NCI-H1417 (cell line): ENCODE measurements around the gene KCNJ10.

Source experiments
- DNase-seq, 3 experiments: peaks; one replicate each; lab custom pipeline; 2025; lab: John Stamatoyannopoulos, UW

The KCNJ10 gene

GRCh38 chr1:160084771-160085321 is 14.9 kb upstream of the KCNJ10 start:
- DNase-seq: no peak

- DNase-seq: peak in 1 of 3 experiments; percentile 93
Observed at GRCh38 chr1:160083968-160084770, 14.2 kb upstream of the KCNJ10 start.

- no peak for DNase-seq
Observed at GRCh38 chr1:160082926-160083325, 13.0 kb upstream of the KCNJ10 start.

- no peak for DNase-seq
Observed at GRCh38 chr1:160082487-160082886, 12.5 kb upstream of the KCNJ10 start.

GRCh38 chr1:160081261-160081936 is 11.4 kb upstream of the KCNJ10 start, which contains the start of gene KCNJ9:
KCNJ9 (plus strand) TSS chr1:160081538; CDS start chr1:160084031, 2,493 bp downstream.
- DNase-seq: peak in 2 of 3 experiments; percentile 45 to 81

DNA sequence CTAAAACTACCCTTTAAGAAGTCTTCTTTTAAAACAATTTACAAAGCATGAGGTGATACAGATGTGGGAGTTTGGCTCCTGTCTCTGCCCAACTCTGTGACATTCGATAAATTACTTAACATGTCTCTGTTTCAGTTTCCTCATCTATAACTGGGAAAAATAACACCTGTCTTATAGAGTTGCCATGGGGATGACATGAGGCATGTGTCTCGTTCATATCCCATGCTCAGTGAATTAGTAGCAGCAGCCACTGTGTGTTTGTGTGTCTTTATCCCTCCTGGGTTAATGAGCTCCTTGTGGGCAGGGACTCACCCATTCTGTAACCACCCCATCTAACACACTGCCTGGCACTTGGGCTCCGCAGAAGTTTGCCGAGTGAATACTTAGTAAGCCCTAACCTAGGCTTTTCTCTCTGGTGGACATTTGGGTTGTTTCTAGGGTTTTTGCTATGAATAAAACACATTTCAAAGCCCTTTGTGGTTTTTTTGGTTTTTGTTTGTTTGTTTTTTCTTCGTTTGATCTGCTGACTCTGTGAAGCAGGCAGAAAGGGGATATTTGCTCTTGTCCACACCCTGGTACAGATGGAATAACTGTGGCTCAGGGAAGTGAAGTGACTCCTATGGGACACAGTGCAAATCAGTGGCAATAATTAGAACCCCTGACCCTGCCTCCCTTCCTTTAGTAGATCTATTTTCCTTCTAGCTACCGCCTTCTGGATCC is 10.6 kb upstream of the KCNJ10 start:
- peak in 1 of 3 experiments; percentile 59 for DNase-seq

- no peak for DNase-seq
Observed at GRCh38 chr1:160079448-160079847, 9.5 kb upstream of the KCNJ10 start.

GRCh38 chr1:160078512-160079195 is 8.7 kb upstream of the KCNJ10 start:
- DNase-seq: peak in 2 of 3 experiments; percentile 30 to 43

GRCh38 chr1:160077486-160077885 is 7.5 kb upstream of the KCNJ10 start:
- no peak for DNase-seq

GRCh38 chr1:160076295-160076694 is 6.3 kb upstream of the KCNJ10 start:
- DNase-seq: no peak

DNA sequence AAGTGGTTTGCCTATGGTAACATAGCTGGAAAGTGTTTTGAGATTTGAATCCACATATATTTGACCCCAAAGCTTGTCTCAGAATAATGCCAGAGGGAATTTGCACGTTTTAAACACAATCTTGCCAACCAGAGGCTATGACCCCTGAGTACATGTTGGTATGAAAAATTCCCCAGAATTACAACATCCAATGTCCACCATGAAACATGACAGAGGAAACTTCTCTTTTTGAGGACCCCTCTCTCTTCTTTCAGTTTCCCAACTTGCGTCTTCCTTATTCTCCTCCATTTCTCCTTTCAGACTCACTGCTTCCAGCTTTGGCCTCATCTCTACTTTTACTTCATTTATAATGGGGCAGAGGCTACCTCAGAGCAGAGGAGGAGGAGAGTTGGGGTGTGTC is 5.9 kb upstream of the KCNJ10 start:
- DNase-seq: no peak

DNA sequence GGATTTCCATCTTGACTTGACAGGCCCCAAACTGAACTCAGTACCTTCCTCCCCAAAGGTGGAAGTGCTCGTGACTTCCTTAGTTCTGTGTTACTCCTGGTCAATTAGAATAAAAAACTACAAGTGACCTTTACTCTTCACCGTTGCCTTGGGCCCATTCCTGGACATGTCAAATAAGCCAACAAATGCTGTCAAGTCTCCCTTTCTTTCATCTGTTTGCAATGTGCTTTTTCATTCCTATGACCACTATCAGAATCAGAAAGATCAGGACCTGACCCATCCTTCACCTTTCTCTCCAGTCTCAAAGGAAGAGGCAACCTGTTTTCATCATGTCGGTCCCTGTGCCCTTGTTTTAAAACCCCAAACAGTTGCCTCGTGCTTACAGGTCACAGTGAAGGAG is 4.9 kb upstream of the KCNJ10 start:
- DNase-seq: no peak

GRCh38 chr1:160071289-160071688 is 1.3 kb upstream of the KCNJ10 start:
- no peak for DNase-seq

DNA sequence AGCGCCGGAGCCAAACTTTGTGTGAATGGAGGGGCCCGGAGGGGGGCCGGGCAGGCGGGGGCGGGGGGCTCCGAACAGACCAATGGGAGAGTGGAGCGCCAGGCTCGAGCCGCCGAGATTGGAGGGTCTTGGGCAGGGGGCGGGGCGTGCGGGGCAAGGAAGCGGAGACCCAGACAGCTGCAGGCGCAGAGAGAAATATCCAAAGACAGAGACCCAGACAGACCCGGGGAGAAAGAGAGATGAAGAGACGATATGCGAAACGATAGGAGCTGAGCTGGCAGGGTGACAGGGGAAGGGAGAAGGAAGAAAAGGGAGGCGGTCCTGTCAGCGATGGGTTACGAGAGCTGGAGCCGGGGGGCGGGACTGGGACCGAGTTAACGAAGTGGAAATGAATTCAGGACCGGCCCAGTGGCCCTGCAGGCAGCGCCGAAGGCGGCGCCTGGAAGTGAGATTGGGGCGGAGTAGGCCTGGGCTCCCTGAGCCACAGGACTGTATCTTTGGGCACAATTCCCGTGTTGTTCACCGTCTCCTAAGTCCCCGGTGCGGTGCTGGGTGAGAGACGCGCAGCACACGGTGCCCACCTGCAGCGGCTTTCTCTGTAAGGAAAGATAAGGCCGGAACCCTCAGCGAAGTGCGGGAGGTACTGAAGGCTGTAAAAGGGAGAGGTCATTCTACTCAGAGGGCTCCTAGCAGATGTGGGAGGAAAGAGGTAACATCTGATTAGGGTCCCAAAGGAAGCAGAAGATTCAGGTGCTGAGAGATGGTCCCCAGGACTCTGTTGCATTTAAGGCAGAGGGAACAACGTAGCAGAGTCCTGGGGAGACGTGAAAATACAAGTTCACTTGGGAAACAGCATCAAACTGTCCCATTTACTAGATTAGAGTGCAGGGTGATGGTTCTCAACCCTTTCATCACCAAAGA is 543 bp upstream of the KCNJ10 start:
- DNase-seq: peak; percentile 69 to 79 (median 78)

GRCh38 chr1:160068225-160068624 is 1.7 kb downstream of the KCNJ10 start:
- DNase-seq: no peak

- DNase-seq: no peak
Observed at GRCh38 chr1:160066829-160067745, 2.9 kb downstream of the KCNJ10 start.

DNA sequence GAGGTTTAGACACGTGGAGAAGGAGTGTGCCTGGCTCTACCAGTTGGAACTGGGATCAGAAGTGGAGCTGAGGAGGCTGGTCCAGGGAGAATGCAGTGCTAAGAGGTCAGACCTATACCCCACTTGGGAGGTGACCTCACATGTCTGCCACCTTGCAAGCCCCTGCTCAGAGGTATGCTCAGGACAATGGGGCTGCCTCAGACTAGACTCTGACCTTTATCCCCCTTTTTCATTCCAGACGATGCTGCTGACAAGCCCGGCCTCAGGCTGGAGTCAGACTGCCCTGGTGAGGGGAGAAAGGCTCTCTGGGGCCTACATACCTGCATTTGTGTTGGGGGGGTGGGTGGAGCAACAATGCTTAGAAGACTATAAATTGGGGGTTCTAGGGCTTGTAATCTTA is 5.2 kb downstream of the KCNJ10 start:
- DNase-seq: no peak

GRCh38 chr1:160064164-160064563 is 5.8 kb downstream of the KCNJ10 start:
- DNase-seq: no peak

GRCh38 chr1:160063176-160063575 is 6.8 kb downstream of the KCNJ10 start:
- DNase-seq: no peak

DNA sequence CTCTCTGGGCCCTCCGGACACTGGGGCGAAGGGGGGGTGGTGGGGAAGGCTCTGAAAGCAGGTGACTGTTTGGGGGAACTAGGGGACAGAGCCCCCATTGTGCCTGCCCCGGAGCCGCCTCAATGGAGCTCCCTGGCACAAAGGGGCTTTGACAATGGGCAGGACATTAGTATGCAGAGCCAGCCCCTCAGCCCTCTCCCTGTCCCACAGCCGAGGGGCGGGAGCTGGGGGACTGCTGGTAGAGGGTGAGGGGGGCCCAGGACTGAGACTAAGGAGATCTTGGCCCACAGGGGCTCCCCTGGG is 7.8 kb downstream of the KCNJ10 start:
- DNase-seq: no peak
